HG02884 (cell line): ENCODE results near the gene FASTKD1.
"Not testable (repeated sequence)": the region's sequence is repeated elsewhere in the genome, so short reads cannot be mapped to it uniquely, and the experiment has no call there.

Experiments
- ATAC-seq: cut with Tn5 transposase; IDR thresholded peaks from one replicate; pipeline ENCODE4 v1.9.1; 2021; ENCODE audit warnings: mild to moderate bottlenecking, moderate library complexity; ENCODE audit not compliant: unreplicated experiment

Gene FASTKD1

DNA sequence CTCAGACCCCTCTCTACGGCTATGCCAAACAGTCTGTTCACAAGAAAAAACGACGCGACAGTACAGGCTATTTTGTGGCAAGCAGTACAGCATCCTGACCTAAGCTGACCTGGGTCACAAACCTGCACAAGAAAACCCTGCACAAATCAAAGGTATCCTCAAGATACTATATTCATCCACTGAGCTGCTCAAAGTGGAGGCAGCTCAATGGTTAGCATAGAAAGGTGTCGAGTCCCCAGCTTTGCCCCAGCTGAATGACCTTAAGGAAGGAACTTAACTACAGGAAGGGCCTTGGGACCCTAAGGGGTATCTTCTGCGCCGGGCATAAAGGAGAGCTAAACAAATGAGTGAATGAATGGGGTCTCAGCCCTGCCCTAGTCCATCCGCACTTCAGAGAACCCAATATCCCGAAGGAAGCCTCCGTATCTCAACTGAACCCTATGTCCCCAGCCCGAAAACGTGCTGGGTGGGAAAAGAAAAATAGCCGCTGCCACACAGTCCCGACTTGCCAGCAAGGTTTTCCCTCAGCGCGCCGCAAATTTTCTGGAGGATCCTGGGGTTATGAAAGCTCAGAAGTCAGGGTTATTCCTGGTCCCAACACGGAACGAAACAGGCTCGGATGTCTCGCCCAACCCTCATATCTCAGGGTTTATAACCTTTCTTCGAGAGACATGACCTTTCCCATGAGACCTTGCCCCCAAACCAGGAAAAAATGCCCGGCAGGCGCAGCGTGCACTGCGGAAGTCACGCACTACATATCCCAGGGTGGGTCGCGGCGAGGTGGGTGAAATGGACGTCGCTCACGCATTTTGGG lies at the start of gene FASTKD1:
FASTKD1 (minus strand) TSS at position 706 of the 814 bp plus-strand sequence. CDS start 1,836 bp downstream, outside the sequence.
- ATAC-seq, result peak; percentile 99

GRCh38 chr2:169623235-169623634 lies 49.6 kb upstream of the FASTKD1 start:
- ATAC-seq, result no peak

GRCh38 chr2:169620509-169620908 lies 46.8 kb upstream of the FASTKD1 start:
- ATAC-seq, result no peak

GRCh38 chr2:169619946-169620345 lies 46.3 kb upstream of the FASTKD1 start:
- ATAC-seq, result no peak

DNA sequence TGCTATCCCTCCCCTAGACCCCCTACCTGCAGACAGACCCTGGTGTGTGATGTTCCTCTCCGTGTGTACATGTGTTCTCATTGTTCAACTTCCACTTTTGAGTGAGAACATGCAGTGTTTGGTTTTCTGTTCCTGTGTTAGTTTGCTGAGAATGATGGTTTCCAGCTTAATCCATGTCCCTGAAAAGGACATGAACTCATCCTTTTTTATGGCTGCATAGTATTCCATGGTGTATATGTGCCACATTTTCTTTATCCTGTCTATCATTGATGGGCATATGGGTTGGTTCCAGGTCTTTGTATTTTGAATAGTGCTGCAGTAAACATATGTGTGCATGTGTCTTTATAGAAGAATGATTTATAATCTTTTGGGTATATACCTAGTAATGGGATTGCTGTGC lies 42.3 kb upstream of the FASTKD1 start:
- not testable (repeated sequence) for ATAC-seq

- ATAC-seq, result no peak
Measured at GRCh38 chr2:169613876-169614275, 40.2 kb upstream of the FASTKD1 start.

GRCh38 chr2:169609264-169609663 lies 35.6 kb upstream of the FASTKD1 start:
- no peak for ATAC-seq

- no peak for ATAC-seq
Measured at GRCh38 chr2:169599568-169599967, 25.9 kb upstream of the FASTKD1 start.

DNA sequence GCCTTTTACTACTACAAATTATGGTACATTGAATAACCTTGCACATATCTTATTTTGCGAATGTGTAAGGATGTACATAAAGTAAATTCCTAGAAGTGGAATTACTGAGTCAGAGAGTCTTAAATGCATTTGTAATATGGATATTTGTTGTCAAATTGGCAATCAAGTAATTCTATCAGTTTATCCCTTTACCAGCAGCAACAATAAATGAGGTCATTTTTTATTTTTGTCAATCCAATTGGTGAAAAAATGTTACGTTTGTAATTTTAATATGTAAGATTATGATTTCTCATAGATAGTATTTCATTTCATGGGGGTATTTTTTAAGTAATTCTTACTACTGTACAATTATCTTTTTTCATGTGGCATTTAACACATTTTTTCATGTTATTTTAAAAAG lies 25.3 kb upstream of the FASTKD1 start:
- no peak for ATAC-seq

- not testable (repeated sequence) for ATAC-seq
Measured at GRCh38 chr2:169596546-169596945, 22.9 kb upstream of the FASTKD1 start.

DNA sequence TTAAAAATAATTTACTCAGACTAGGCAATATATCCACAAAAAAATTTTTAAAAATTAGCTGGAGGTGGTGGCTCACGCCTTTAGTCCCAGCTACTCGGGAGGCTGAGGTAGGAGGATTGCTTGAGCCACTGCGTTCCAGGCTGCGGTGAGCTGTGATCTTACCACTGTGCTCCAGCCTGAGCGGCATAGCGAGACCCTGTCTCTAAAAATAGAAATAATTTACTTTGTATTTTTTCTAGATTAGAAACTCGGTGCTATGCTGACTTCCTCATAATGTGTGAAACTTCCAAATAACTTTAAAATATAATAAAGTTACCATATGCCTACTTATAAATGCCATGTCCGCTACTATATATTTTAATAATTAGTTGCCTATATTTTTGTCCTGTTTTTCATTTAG lies 17.1 kb upstream of the FASTKD1 start:
- ATAC-seq, result no peak

GRCh38 chr2:169585673-169586072 lies 12.0 kb upstream of the FASTKD1 start:
- no peak for ATAC-seq

DNA sequence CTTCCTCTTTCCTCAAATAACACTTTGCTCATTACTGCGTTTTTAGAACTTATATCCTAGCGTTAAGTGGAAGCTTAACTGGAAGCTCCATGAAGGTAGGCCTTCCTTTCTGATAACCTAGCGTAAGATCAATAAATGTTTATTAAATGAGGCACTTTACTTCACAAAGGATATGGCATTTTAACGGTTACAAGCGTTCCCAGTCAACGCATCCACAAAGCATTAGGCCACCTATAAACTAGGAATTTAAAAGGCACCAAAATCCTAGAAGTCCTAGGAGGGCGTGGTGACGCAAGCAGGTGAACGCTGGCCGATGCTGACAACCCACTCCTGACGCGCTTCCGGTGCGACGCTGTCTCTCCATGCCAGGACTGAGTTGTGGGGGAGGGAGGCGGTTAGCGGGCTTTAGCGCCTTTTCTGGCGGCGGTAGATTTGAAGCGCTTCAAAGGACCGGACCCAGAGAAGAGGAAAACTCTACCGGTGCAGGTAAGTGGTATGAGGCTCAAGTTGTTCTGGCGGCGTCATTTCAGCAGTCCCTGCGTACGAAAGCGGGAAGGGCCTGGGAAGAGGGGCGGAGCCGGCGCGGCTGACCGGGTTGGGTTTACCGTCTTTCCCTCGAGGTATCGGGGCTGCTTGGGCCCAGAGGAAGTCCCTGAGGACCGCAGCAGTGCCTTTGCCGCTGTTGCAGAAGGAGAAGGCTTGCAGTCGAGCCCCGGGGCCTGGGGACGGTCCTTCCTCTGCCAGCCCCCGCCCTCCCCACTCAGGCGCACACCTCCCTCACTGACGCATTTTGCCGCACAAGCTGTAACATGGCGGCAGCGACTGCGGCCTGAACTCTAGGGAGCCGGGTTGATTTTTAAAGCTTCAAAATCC lies 10.6 kb upstream of the FASTKD1 start, which contains the start of gene PPIG:
PPIG (plus strand) TSS at position 347 of the 873 bp plus-strand sequence. CDS start 19,691 bp downstream, outside the sequence.
- peak; percentile 87 for ATAC-seq

DNA sequence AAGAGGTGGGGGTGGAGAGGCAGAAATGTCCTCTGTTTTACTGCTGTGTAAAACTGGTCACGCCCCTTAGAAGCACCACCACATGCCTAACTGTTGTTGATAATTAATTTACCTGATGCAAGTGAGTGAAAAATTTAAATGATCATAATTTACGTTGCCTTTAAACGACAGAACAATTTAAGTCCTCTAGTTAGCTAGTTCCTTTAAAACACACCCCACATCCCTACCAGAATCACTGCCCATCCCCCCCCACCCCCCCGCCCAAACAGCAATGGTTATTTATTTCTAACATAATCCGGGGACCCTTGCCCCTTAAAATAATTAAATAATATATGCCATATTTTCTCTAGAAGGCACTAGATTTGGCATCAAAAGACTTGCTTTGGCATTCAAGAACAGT lies 9.9 kb upstream of the FASTKD1 start:
- no peak for ATAC-seq

- not testable (repeated sequence) for ATAC-seq
Measured at GRCh38 chr2:169582552-169583266, 9.0 kb upstream of the FASTKD1 start.

DNA sequence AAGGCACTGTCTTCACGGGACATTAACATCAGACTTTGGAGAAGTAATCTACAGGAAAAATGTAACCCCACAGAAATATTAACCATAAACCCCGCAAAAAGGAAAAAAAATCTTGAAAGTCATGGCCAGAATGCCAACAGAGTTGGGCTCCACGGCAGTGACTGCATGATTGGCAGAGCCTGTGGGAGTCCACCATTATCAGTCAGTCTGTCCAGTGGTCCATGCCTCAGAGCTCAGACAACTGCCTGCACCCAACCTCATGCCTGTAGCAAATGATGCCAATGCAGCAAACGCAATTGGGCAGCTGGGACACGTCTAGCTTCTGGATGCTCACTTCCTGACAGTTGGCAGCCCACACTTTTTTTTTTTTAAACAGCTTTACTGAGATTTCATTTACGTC lies 5.4 kb upstream of the FASTKD1 start:
- ATAC-seq, result no peak

GRCh38 chr2:169575264-169575663 lies 1.6 kb upstream of the FASTKD1 start:
- ATAC-seq, result not testable (repeated sequence)

- not testable (repeated sequence) for ATAC-seq
Measured at GRCh38 chr2:169574539-169574938, 874 bp upstream of the FASTKD1 start.

DNA sequence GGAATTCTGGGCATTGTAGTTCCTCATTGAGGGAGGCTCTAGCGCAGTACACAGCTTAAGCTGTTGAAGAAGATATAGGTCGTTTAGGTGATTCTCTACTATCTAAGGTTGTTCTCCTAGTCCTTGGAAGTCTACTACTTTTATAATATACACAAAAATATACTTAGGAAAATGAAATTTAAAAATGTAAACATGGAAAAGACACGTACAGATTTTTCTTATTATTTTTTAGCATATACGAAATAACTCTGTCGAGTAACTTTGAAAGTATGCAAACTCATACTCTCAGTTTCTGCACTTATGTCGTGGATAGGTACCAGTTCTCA lies 272 bp upstream of the FASTKD1 start:
- ATAC-seq, result no peak

GRCh38 chr2:169572821-169573159 lies 875 bp downstream of the FASTKD1 start:
- ATAC-seq, result no peak

DNA sequence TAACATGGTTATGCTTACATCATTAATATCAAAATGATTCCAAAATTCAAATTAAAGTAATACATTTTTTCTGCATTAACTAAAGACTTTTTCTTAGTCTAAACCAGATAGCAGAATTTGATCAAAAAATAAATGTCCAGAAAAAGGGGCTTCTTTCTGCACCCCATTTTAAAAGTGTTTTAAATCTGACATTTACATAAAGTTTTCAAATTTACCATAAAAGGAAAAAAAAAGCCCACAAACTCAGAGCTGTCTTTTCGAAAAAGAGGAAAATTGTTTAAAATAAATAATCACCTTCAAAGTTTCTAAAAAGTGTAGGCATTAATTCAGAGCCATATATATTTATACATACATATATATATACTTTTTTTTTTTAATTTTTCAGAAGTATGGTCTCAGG lies 1.5 kb downstream of the FASTKD1 start:
- ATAC-seq, result no peak
